IMR-90 (cell line): ENCODE measurements around the gene TIAM2. TPM values are rescaled to one million over a fixed set of nuclear protein-coding genes. Genes with fewer than 3 reads are reported as not detected.

Source experiments
- ELK1 ChIP-seq: fragments of 150-350 bp; IDR thresholded peaks from 2 replicates; pipeline ENCODE4 v1.6.1; 2016; ENCODE audit warnings: low read depth, mild to moderate bottlenecking, low read length, moderate library complexity, borderline replicate concordance
- MXI1 ChIP-seq: IDR thresholded peaks from 2 replicates; pipeline ENCODE4 v1.6.1; 2012; ENCODE audit warnings: low read depth, mild to moderate bottlenecking, low read length, moderate library complexity, borderline replicate concordance
- POLR2A ChIP-seq: IDR thresholded peaks from 2 replicates; pipeline ENCODE4 v1.6.1; 2012; ENCODE audit warnings: mild to moderate bottlenecking, low read depth, low read length
- RFX5 ChIP-seq: IDR thresholded peaks from 2 replicates; pipeline ENCODE4 v1.8.0; 2012; ENCODE audit warnings: low read depth, mild to moderate bottlenecking, low read length, moderate library complexity
- USF2 ChIP-seq: fragments of 150-350 bp; IDR thresholded peaks from 2 replicates; pipeline ENCODE4 v1.6.1; 2017; ENCODE audit warnings: mild to moderate bottlenecking, antibody characterized with exemption, low read length, low read depth
- polyA plus RNA-seq, 3 experiments: library from polyadenylated mRNA; depleted of rRNA; stranded (reverse); fragments of >200 nt; gene quantifications; 2 replicates each; pipeline ENCODE4 v1.2.3, GENCODE V29; 2012; ENCODE audit warnings: low replicate concordance in 1 of 3
- total RNA-seq: library from RNA; depleted of rRNA; stranded (reverse); fragments of >200 nt; gene quantifications from 2 replicates; pipeline ENCODE4 v1.2.3, GENCODE V29; 2012

TIAM2 gene
- total and polyA plus RNA-seq, 2 of the 4 experiments (the other 2 are of a cell fraction), result 3.1 to 4.7 TPM

- TF ChIP-seq RFX5, result no peak
- TF ChIP-seq ELK1, result no peak
- no peak for TF ChIP-seq MXI1
- TF ChIP-seq USF2, result no peak
- TF ChIP-seq POLR2A, result no peak
Observed at GRCh38 chr6:155250701-155251381, 255.7 kb downstream of the TIAM2 start (continued).
